Measurements from ENCODE around the gene GP2. TPM values are rescaled to one million over a fixed set of nuclear protein-coding genes. Genes with fewer than 3 reads are reported as not detected.

Gene GP2
- total RNA-seq (2022; extraction: Qiagen RNA extraction): not detected in 5 replicates

GRCh38 chr16:20327444-20328041 lies at the start of gene GP2:
Gene GP2, minus strand, starts transcription at chr16:20327513. Its CDS starts 1,082 bp downstream, at chr16:20326431.

GRCh38 chr16:20352615-20353014 lies 25.3 kb upstream of the GP2 start, which contains the start of gene UMOD:
Gene UMOD, minus strand, starts transcription at chr16:20352715. Its CDS starts 1,978 bp downstream, at chr16:20350737.

Other genes with a start within 250 kb of the GP2 start
- not detected in 5 replicates for gene UMOD, start 25.2 kb upstream of the GP2 start, total RNA-seq (2022; extraction: Qiagen RNA extraction)
- not detected in 5 replicates for gene PDILT, start 77.2 kb upstream of the GP2 start, total RNA-seq (2022; extraction: Qiagen RNA extraction)
- gene ACSM5, start 82.0 kb upstream of the GP2 start, total RNA-seq (2022; extraction: Qiagen RNA extraction): not detected in 5 replicates
- not detected in 5 replicates for gene ACSM2A, start 124.0 kb upstream of the GP2 start, total RNA-seq (2022; extraction: Qiagen RNA extraction)
- not detected in 5 replicates for gene ACSM2B, start 248.9 kb upstream of the GP2 start, total RNA-seq (2022; extraction: Qiagen RNA extraction)